NCI-H2081 treated with DMSO at 0.1 percent for 48 hours (cell line): ENCODE measurements around the gene MYL7.
"Not testable (repeated sequence)": the region's sequence is repeated elsewhere in the genome, so short reads cannot be mapped to it uniquely, and the experiment has no call there.

Experiments used
- DNase-seq: peaks from one replicate; lab custom pipeline; 2025; lab: John Stamatoyannopoulos, UW

Gene MYL7

DNA sequence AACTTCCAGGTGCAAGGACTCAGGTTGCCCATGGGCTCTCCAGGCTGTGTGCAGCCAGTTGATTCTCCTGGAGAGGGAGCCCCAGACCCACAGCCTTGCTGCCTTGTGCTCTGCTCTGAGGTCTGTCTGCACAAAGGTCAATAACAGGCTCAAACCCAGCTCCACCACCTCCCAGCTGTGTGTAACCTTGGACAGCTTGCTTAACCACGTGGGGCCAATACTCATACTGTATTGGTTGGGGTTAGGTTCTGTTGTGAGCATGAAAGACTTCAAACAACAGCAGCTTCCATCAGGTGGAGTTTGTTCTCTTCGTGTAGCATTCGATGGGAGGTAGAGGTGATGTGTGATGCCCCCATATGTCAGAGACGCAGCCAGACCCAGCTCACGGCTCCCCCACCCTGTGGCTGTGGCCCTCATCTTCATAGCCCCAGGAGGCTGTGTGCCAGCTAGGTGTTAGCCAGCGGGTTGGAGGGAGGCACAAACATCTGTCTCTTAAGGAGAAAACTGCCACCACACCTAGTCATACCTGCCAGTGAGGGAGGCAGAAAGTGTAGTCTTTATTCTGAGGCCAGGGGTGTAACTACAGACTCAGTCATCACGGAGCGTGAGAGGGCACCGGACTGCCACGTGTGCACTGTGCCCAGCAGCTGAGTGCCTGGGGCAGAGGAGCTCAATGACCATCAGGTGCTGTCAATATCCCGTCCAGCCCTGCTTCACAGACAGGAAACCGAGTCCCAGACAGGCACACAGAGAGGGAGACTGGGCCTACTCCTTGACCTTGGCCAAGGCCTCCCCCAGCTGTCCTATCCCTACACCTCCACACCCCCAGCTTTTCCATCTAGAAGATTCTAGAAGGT is 9.7 kb downstream of the MYL7 start:
- no peak for DNase-seq

DNA sequence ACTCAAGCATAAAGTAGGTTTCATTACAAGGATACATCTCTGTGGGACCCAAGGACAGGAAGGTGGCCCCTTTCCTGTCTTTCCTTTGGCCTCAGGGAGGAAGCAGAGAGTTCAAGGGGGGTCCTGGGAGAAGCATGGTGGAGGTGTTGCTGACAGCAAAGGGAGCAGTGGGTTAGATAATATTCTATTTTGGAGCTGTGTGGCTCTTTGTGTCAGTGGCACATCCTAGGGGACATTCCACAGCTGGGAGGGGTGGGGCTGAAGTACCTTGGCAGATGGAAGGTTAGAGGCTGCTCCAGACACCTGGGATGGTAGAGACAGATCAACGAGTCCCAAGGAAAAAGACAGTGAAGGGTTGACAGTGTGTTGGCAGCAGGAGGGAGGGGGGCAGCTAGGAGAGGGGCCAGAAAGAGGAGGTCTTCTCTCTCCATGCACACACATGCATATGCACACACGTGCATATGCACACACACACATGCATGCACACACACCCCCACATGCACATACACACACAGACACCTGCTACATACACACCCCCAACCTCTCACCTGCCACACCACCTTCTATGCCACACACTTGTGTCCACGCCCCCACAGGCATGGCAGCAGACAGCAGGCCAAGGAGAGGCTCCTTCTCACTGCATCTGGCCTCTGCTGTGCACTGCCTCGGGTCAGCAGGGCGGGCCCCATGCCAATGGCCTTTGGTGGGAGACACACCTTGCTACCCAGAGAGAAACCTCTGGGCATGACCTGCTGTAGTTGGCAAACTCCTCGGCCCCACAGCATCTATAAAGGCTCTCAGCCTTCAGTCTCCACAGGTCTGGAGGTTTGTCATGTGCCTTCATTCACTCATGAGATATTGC is 12.2 kb downstream of the MYL7 start:
- DNase-seq, result no peak

DNA sequence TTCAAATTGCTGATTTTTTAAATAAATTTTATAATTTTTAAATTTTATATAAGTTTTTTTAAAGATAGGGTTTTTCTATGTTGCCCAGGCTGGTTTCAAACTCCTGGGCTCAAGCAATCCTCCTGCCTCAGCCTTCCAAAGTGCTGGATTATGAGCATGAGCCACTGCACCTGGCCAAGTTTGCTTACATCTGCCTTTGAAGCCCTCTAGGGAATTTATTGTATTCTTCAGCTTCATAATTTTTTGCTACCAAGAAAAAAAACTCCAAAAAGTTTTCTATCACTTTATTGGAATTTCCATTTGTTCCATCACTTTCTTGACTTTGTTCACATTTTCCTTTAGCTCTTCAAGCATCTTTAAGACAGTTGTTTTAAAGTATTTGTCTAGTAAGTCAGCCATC is 14.0 kb downstream of the MYL7 start:
- no peak for DNase-seq

DNA sequence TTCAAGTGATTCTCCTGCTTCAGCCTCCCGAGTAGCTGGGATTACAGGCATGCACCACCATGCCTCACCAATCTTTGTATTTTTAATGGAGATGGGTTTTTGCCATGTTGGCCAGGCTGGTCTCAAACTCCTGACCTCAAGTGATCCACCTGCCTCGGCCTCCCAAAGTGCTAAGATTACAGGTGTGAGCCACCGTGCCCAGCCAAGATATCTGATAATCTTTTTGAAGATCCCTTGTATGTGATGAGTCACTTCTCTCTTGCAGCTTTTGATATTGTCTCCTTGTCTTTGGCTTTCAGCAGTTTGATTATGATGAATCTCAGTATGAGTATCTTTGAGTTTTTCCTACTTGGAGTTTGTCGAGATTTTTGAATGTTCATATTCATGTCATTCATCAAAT is 14.6 kb downstream of the MYL7 start:
- not testable (repeated sequence) for DNase-seq

DNA sequence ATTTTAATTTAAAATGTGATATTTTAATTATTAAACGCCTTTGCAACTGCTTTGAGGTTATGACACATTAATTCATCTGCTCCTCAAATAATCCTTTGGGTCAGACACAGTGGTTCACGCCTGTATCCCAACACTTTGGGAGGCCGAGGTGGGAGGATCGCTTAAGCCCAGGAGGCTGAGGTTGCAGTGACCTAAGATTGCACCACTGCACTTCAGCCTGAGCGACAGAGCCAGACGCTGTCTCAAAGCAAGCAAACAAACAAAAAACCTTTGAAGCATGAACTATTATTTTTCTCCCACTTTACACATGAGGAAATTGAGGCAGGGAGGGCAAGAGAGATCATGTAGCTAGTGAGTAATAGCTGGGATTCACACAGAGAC is 16.3 kb downstream of the MYL7 start:
- no peak for DNase-seq

DNA sequence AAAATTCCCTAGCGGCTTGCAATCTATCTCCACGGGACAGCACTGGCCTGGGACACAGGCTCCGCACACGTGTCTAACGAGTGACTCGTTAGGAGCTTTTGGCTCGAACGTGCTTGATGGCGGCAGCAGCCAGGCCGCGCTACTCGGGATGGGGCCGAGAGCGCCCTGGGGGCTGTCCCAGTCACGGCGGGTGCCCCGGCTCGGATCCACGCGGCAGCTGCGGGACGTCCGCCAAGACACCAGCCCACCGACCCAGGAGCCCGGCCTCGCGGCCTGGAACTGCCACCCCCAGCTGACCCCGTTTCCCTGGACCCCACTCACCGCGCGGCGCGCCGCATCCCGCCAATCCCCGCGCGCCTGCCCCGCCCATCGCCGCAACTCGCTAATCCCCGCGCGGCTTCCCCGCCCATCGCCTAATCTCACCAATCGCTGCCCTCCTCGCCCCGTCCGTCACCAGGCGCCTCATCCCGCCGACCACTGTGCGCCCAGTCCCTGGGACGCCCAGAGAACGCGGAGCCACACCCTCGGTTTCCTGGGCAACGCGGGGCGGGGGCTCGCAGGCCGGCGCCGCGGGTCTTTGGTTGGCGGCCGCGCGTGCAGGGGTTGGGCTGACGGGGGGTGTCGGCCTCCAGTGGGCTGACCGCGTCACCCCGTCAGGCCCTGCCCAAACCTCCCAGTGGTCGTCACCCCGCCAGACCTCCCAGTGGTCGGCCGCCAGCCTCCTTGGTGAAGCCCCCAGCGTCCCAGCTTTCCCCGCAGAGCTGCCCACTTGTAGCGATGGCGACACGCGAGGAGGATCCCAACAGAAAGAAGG is 17.7 kb downstream of the MYL7 start, which contains the start of gene POLD2:
TSS of gene POLD2 (minus strand) at position 359 of the 814 bp plus-strand sequence. CDS start 1,495 bp downstream, outside the sequence.
- peak; percentile 85 for DNase-seq

DNA sequence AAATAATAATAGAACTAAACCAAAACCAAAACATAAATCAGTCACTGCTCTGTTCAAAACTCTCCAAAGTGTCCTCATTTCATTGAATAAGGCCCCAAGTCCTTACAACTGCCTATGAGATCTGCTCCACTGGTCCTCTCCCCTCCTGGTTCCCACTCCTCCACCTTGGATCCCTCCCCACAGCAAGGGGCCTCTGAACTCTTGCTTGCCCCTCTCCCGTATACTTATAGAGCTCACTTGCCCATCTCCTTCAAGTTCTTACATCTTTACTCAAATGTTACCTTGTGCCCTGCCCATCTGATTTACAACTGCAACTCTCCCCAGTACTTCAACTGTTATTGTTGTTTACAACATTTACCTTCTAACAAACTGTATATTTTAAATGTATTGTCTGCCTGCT is 18.6 kb downstream of the MYL7 start:
- no peak for DNase-seq

DNA sequence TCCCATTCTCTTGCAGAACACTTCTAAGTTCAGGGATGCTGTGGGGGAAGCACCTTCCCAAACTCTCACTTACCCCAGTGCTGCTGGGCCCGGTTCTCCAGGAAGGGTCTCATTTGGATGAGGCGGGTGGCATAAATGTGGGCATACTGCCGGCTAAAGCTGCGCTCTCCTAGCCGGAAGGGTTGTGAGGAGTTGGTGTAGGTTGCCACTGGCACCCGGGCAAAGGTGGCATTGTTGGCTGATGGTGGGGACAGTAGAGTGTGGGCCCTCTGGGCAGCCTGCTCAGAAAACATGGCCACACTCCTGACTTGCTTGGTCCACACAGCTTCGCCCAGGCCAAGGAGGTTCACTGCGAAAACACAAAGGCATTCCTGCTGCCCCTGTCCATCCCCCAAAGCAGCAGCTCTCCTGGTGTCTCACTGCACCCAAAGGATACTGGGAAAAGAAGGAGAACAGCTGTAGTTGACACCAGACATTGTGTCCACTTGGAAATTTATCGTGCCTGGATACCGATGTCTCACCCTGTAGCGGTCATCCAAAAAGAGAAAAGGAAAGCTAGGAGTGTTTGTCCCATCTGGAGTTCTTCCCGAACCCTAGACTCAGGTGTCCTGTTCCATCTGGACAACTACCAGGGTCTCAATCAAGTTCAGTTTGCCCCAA is 19.2 kb downstream of the MYL7 start:
- no peak for DNase-seq

DNA sequence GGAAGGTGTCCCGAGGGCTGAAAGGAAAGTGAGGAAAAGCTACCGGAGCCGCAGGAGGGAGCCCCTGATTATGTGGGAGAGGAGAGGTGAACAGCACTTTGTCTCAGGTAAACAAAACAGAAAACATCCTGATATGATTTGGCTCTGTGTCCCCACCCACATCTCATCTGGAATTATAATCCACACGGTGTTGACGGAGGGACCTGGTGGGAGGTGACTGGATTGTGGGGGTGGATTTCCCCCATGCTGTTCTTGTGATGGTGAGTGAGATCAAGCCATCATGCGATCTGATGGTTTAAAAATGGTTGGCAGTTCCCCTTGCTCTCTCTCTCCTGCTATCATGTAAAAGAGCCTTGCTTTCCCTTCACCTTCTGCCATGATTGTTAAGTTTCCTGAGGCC is 20.7 kb downstream of the MYL7 start:
- no peak for DNase-seq

DNA sequence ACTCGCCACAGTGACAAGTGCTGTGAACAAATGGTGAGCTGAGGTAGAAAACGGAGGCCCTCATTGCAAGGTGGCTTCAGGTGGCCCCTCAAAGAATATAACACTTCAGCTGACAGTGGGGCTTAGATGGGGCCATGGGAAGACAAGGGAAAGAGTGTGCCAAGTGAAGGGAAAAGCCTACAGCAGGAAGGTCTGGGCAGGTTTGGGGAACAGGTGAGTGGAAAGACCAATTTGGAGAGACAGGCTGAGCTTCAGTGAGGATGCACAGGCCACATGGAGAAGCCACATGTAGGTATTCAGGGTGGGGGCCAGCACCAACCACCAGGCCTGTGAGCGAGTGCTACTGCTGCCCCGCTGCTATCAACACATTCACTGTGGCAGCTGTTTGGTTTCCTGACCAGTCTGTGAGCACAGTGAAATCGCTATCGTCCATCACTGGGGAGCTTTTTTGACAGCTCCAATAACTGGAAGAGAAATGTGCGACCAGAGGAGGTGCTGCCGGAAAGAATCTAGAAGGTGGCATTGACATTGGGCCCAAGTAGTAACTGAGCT is 21.2 kb downstream of the MYL7 start:
- DNase-seq, result no peak

DNA sequence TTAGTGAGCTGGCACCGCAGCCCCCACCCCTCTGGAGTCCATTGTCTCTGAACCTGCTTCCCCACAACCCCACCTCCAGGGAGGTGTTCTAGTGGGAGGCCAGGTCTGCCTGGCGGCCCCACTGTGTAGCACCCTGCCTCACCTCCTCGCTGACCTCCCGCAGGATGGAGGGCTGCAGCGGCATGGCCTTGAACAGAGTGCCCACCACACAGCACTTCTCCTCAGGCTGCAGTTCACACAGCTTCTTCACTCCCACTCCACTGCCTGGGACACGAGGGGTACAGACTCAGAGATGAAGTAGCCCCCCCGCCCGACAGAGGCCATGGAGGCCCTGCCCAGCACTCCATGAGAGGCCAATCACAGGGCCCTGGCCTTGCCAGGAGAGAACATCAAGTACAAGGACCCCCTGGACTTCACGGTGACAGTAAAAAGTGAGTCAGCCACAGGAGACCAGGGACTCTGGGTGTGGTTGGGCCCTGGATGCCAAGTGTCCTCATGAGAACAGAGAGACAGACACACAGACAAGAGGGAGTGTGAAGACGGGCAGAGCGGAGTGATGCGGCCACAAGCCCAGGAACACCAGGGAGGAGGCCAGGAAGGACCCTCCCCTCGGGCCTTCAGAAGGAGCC is 23.2 kb downstream of the MYL7 start:
- DNase-seq, result no peak

DNA sequence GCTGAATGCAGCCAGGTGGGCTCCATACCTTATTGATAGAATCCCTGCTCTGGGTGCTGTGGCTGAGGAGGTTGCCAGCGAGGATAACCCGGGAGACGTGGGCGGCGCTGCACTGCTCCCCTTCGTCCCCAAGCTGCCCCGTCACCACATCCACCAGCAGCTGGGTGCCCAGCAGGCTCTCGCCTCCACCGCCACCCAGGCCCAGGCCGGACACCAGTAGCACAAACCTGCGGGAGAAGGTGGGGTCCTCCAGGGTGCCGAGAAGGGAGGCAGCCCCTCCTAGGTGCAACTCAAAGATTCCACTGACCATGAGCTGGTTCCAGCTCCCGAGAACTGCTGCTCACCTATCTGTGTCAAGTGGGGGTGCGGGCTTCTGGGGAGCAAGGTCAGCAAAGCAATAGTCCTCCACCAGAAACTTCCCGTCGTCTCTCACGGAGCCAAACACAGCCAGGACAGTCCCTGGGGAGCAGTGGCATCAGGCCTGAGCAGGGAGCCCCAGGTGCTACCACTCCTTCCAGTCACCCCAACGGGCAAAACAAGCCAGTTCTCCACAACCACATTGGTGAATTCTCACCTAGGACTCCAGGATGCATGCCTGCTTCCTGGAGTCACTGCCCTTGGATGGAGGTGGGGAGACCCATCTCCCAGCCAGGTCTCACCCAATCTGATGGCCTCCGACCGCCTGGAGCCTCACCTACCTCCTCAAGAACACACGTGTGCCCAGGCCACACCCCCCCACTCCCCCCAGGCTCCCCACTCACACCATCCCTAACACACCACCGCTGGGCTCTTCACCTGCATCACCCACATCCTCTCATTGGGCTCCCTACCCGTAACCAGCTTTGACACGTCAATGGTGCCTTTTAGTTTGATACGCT is 24.1 kb downstream of the MYL7 start:
- DNase-seq, result no peak

DNA sequence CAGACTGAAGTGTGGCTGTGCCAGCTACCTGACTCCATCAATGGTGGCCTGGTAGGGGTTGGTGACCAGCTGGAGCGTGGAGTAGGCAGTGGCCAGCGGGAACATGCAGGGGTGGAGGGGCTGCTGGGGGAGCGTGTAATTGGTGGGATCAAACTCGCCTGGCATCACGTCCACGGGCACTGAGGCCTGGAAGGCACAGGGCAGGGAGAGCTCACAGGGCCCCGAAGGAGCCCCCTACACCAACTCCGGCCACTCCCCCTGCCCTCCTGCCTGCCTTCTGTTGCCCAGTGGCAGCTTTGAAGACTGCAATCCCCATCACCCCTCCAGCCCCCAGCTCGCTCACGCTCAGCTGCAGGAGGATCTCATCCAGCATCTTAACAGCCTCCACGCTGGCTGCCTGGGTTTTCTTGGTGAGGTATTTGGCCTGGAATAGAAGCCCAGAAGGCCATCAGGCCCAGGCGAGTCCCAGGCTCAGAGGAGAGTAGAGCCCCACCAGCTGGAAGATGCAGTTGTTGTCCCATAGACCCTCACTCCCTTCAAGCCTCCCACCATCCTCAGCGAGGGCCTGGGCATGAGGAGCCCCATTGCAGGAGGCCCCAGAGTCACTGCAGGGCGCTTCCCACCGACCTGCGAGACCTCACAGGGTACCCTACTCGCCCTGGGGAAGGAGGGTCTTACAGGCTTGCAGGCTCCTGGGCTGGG is 24.9 kb downstream of the MYL7 start:
- no peak for DNase-seq

DNA sequence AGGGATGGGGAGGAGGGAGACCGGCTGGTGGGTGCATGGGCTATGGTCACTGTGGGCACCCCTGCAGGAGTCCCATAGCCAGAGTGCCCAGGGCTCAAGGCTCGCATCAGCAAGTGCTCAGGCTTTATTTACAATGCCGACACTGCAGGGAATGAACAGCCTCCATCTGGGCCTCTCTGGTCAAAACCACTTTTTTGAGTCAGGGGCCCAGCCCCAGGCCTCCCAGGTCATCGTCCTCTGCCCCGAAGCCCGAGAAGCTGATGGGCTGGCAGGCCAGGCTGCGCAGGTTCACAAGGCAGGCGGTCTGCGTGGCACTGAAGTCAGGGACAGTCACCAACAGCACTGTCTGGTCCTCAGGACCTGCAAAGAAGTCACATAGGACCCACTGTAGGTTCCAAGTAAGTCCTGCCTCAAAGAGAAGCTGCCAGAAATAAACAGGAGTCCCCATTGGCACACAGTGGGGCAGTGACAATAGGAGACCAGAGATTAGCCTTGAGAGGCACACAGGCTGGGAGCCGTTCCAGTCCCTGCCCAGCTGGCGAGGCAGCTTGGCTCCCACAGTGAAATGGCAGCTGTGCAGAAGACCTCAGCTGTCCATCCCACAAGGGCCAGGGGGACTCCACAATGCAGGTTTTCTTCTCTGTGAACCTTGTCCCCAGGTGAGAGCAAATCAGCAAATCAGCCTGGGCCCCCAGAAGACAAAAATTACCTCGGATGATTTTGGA is 26.4 kb downstream of the MYL7 start:
- no peak for DNase-seq

DNA sequence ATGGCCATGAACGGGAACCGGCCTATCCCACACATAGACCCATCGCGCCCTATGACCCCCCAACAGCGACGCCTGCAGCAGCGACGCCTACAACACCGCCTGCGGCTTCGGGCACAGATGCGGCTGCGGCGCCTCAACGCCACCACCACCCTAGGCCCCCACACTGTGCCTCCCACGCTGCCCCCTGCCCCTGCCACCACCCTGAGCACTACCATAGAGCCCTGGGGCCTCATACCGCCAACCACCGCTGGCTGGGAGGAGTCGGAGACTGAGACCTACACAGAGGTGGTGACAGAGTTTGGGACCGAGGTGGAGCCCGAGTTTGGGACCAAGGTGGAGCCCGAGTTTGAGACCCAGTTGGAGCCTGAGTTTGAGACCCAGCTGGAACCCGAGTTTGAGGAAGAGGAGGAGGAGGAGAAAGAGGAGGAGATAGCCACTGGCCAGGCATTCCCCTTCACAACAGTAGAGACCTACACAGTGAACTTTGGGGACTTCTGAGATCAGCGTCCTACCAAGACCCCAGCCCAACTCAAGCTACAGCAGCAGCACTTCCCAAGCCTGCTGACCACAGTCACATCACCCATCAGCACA is 27.3 kb downstream of the MYL7 start:
- DNase-seq, result no peak

DNA sequence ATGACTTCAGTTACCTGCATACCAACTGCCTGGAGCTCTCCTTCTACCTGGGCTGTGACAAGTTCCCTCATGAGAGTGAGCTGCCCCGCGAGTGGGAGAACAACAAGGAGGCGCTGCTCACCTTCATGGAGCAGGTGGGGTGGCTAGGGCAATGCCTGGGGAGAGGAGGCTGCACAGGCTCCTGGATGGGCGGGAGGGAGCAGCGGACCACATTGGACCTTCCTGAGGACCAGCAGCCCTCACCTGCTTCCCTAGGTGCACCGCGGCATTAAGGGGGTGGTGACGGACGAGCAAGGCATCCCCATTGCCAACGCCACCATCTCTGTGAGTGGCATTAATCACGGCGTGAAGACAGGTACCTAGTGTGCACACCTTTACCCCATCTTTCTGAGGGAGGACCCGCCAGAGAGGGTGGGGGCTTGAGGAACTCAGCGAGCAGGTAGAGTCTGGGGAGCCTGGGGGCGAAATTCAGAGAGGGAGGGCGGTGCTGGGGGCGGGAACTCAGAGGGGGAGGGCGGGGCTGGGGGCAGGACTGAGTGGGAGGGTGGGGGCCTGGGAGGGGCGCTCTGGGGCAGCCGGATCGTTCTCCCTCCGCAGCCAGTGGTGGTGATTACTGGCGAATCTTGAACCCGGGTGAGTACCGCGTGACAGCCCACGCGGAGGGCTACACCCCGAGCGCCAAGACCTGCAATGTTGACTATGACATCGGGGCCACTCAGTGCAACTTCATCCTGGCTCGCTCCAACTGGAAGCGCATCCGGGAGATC is 28.0 kb downstream of the MYL7 start:
- no peak for DNase-seq

DNA sequence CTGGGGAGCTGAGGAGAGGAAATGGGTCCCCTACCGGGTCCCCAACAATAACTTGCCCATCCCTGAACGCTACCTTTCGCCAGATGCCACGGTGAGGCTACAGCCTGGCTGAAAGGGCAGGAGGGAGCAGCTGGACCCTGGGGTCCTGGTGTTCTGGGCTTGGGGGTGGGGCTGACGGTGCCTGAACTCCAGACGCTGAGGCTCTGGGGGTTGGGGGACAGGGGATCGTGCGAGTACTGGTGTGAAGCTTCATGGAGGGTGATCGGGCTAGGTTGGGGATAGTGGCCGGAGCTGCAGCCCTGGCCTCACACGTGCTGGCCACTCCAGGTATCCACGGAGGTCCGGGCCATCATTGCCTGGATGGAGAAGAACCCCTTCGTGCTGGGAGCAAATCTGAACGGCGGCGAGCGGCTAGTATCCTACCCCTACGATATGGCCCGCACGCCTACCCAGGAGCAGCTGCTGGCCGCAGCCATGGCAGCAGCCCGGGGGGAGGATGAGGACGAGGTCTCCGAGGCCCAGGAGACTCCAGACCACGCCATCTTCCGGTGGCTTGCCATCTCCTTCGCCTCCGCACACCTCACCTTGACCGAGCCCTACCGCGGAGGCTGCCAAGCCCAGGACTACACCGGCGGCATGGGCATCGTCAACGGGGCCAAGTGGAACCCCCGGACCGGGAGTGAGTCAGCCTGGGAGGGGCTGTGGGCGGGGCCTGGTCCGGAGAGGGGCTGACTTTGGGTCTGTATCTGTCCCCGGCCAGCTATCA is 28.7 kb downstream of the MYL7 start:
- DNase-seq, result no peak
